HL-60 (cell line): ENCODE measurements around the gene AKR1B1.

Experiments
- DNase-seq, 2 experiments: peaks; one replicate each; pipeline ENCODE4 v3.0.0-alpha.2; 2010 to 2020; ENCODE audit warnings: low read depth in 1 of 2, low spot score in 1 of 2
- H3K27ac ChIP-seq: fragments of 250-450 bp; sonication (Bioruptor Pico); replicated peaks from 2 replicates; pipeline ENCODE4 v1.5.1; 2020; ENCODE audit warnings: mild to moderate bottlenecking, moderate library complexity
- H3K27me3 ChIP-seq: fragments of 250-450 bp; sonication (Bioruptor Pico); 2 replicates; pipeline ENCODE4 v1.5.1; 2021; ENCODE audit warnings: mild to moderate bottlenecking, moderate library complexity; ENCODE audit not compliant: insufficient read depth, poor library complexity, severe bottlenecking
- H3K4me3 ChIP-seq: replicated peaks from 2 replicates; pipeline ENCODE4 v1.5.1; 2011; ENCODE audit warnings: mild to moderate bottlenecking, control low read depth, low read length; ENCODE audit not compliant: insufficient read depth
- GABPA ChIP-seq: IDR thresholded peaks from 2 replicates; pipeline ENCODE4 v1.6.1; 2012; ENCODE audit warnings: low read depth
- POLR2AphosphoS5 ChIP-seq: IDR thresholded peaks from 2 replicates; pipeline ENCODE4 v1.6.1; 2012; ENCODE audit warnings: low read depth
- SPI1 ChIP-seq: IDR thresholded peaks from 2 replicates; pipeline ENCODE4 v1.6.1; 2012; ENCODE audit warnings: low read depth, mild to moderate bottlenecking, borderline replicate concordance
- TF ChIP-seq, protein P1 (sequence below): IDR thresholded peaks from 2 replicates; pipeline ENCODE4 v1.6.1; 2012; ENCODE audit warnings: low read depth; ENCODE audit not compliant: insufficient replicate concordance
- TF ChIP-seq, protein P2 (sequence below): IDR thresholded peaks from one replicate; pipeline ENCODE4 v1.5.1; 2011; ENCODE audit warnings: low read length, control low read depth, inconsistent platforms; ENCODE audit not compliant: insufficient read depth

AKR1B1 gene

GRCh38 chr7:134472572-134473244 lies 13.8 kb upstream of the AKR1B1 start:
- Histone ChIP-seq H3K27me3 (no peaks in the 10 kb centered on the region), H3K4me3 (no peak overlapping the region), H3K27ac (no peak overlapping the region)
- DNase-seq = no peak
- TF ChIP-seq, protein P1, sequence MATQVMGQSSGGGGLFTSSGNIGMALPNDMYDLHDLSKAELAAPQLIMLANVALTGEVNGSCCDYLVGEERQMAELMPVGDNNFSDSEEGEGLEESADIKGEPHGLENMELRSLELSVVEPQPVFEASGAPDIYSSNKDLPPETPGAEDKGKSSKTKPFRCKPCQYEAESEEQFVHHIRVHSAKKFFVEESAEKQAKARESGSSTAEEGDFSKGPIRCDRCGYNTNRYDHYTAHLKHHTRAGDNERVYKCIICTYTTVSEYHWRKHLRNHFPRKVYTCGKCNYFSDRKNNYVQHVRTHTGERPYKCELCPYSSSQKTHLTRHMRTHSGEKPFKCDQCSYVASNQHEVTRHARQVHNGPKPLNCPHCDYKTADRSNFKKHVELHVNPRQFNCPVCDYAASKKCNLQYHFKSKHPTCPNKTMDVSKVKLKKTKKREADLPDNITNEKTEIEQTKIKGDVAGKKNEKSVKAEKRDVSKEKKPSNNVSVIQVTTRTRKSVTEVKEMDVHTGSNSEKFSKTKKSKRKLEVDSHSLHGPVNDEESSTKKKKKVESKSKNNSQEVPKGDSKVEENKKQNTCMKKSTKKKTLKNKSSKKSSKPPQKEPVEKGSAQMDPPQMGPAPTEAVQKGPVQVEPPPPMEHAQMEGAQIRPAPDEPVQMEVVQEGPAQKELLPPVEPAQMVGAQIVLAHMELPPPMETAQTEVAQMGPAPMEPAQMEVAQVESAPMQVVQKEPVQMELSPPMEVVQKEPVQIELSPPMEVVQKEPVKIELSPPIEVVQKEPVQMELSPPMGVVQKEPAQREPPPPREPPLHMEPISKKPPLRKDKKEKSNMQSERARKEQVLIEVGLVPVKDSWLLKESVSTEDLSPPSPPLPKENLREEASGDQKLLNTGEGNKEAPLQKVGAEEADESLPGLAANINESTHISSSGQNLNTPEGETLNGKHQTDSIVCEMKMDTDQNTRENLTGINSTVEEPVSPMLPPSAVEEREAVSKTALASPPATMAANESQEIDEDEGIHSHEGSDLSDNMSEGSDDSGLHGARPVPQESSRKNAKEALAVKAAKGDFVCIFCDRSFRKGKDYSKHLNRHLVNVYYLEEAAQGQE = no peak
- TF ChIP-seq SPI1 (no peak), GABPA (no peak), POLR2AphosphoS5 (no peak)
- TF ChIP-seq, protein P2, sequence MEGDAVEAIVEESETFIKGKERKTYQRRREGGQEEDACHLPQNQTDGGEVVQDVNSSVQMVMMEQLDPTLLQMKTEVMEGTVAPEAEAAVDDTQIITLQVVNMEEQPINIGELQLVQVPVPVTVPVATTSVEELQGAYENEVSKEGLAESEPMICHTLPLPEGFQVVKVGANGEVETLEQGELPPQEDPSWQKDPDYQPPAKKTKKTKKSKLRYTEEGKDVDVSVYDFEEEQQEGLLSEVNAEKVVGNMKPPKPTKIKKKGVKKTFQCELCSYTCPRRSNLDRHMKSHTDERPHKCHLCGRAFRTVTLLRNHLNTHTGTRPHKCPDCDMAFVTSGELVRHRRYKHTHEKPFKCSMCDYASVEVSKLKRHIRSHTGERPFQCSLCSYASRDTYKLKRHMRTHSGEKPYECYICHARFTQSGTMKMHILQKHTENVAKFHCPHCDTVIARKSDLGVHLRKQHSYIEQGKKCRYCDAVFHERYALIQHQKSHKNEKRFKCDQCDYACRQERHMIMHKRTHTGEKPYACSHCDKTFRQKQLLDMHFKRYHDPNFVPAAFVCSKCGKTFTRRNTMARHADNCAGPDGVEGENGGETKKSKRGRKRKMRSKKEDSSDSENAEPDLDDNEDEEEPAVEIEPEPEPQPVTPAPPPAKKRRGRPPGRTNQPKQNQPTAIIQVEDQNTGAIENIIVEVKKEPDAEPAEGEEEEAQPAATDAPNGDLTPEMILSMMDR = no peak

DNA sequence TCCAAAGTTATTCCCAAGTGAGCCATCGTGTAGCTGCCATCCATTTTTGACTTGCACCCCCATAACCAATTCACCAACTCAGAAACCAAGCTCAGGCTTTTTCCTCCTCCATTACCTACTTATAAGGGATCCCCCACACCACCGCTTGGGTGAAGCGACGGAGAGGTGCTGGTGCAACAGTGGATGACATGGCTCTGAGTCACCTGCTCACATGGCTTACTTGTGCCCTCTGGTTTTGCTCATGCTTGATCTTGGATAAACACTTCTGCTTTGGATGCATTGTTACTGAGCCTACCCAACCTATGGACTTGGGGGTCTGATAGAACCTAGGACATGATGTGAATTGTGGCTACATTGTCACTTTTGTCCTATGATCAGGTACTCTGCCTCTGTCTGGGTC lies 12.0 kb upstream of the AKR1B1 start:
- Histone ChIP-seq H3K4me3 (no peak overlapping the region), H3K27ac (no peak overlapping the region), H3K27me3 (no peaks in the 10 kb centered on the region)
- no peak for TF ChIP-seq SPI1
- TF ChIP-seq, protein P2 = no peak
- TF ChIP-seq, protein P1 = no peak
- TF ChIP-seq GABPA = no peak
- no peak for TF ChIP-seq POLR2AphosphoS5
- DNase-seq = no peak

DNA sequence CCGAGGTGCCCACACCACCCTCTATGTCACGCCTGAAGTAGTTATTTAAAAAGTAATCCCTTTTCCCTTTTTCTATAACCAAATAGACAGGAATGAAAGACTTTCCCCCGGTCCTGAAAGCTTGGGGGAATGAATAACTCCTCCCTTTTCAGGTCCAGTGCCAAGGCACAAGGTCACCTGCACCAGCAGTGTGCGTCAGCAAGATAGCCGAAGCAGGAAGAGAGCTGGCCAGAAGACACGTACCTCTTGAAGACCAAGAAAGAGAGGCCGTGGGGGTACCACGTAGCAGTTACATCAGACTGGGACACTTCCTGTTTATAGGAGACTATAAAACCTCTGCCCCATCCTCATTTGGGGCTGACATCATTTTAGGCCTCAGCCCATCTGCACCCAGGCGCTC lies 10.7 kb upstream of the AKR1B1 start:
- no peak overlapping the region for H3K4me3 ChIP-seq
- no peak for DNase-seq
- TF ChIP-seq SPI1 (peak; percentile 14; the same call in 1 of the 2 replicates), GABPA (no peak)

GRCh38 chr7:134468475-134468874 lies 9.6 kb upstream of the AKR1B1 start:
- TF ChIP-seq, protein P1 = no peak
- no peak for TF ChIP-seq SPI1
- TF ChIP-seq GABPA = no peak
- TF ChIP-seq, protein P2 = no peak
- no peak for TF ChIP-seq POLR2AphosphoS5
- DNase-seq = no peak
- no peak overlapping the region for H3K27ac ChIP-seq
- no peaks in the 10 kb centered on the region for H3K27me3 ChIP-seq
- no peak overlapping the region for H3K4me3 ChIP-seq

More for the DNA sequence above, 10.7 kb upstream of the AKR1B1 start:
- Histone ChIP-seq H3K27ac (no peak overlapping the region), H3K27me3 (no peaks in the 10 kb centered on the region)
